22Rv1 (cell line): ENCODE measurements around the gene PLCB1.

ENCODE experiments used
- CTCF ChIP-seq: fragments of 450-650 bp; IDR thresholded peaks from 2 replicates; pipeline ENCODE4 v1.5.1; 2017; ENCODE audit warnings: mild to moderate bottlenecking
- ZFX ChIP-seq: fragments of 450-650 bp; IDR thresholded peaks from 2 replicates; pipeline ENCODE4 v1.6.1; 2017; ENCODE audit warnings: antibody characterized with exemption, borderline replicate concordance

- no peak for TF ChIP-seq CTCF
- no peak for TF ChIP-seq ZFX
Observed at GRCh38 chr20:8934362-8934761, 802.3 kb downstream of the PLCB1 start.
